ENCODE results near the gene LXN. TPM values are rescaled to one million over a fixed set of nuclear protein-coding genes. Genes with fewer than 3 reads are reported as not detected.

The LXN gene
- 20.8 and 68.0 TPM in 2 replicates for total RNA-seq

GRCh38 chr3:158672215-158673176 lies at the start of gene LXN:
Gene LXN, minus strand, starts transcription at chr3:158672648. Its CDS starts 170 bp downstream, at chr3:158672478.

GRCh38 chr3:158644345-158644908 lies 28.0 kb downstream of the LXN start, which contains the start of gene GFM1:
Gene GFM1, plus strand, starts transcription at chr3:158644527. Its CDS starts 108 bp downstream, at chr3:158644635.

Other genes starting within 250 kb of the LXN start
- gene MLF1, start 101.5 kb downstream of the LXN start, total RNA-seq = 8.6 and 9.0 TPM in 2 replicates
- gene GFM1, start 28.1 kb downstream of the LXN start, total RNA-seq = 19.9 and 28.2 TPM in 2 replicates
- gene RARRES1, start 59.8 kb upstream of the LXN start, total RNA-seq = 12.7 and 26.0 TPM in 2 replicates
- gene MFSD1, start 129.4 kb upstream of the LXN start, total RNA-seq = 36.1 and 74.0 TPM in 2 replicates